ENCODE results near the gene HAPSTR1. TPM values are rescaled to one million over a fixed set of nuclear protein-coding genes. Genes with fewer than 3 reads are reported as not detected.

Gene HAPSTR1
- polyA plus RNA-seq, 1 of the 3 experiments (the other 2 are of a cell fraction): 7.0 TPM

DNA sequence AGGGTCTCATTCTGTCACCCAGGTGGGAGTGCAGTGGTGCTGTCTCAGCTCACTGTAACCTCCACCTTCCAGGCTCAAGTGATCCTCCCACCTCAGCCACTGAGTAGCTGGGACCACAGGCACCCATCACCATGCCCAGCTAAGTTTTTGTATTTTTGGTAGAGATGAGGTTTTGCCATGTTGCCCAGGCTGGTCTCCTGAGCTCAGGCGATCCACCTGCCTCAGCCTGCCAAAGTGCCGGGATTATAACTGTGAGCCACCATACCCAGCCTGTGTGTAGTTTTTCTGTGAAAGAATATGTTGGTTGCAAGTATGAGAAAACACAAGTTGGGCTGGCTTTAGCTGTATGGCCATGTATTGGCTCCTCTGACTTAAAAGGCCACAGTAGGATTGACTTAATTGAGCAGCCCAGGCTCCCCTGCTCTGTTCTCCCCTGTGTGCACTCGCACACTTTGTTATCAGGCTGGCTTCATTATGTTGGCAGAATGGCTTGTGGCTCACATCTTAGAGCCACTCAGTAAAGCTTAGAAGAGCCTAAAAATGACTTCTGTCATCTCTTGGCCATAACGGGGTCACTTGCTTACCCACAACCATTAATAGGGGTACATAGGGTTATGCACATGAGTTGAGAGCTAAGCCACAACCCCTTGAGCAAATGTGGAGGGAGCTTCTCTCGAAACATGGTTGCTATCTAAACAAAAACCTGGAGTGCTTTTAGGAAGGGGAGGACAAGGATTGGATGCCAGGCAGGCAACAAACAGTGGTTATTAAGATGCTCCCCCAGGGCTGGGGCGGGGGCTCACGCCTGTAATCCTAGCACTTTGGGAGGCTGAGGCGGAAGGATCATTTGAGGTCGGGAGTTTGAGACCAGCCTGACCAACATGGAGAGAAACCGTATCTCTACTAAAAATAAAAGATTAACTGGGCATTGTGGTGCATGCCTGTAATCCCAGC is 6.1 kb downstream of the HAPSTR1 start (continued):
- no peak for TF ChIP-seq USF2 (IDR thresholded peaks at IDR 0.05; ENCODE audit: borderline replicate concordance, low read depth, low read length)

DNA sequence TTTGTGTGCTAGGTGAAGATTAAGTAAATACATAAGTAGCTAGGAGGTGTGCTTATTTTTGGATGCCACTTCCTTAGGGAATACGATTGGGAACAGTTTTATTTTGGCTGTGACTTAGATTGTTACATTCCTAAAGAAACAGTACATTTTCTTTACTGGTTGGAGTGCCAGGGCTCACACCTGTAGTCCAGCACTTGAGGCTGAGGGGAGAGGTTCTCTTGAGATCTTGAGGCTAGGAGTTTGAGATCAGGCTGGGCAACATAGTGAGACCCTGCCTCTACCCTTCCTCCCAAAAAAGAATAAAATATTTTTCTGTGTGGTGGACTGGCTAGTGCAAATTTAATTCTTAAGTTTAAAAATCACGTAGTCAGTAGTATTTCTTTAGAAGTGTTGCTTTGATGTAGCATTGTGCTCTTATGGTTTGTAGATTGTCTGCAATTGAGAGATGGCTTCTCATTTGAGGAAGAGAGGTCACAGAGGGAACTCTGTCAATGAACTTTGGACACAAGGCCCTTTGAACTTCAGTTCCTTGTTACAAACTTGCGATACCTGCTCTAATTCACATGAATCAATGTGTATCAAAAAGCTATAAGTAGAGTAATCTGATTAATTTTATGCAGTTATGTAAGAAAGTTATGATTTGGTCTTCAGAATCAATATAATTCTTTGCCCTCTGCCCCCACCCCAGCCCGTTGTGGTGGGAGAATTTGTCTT is 7.1 kb downstream of the HAPSTR1 start:
- Histone ChIP-seq H4K20me1 (ENCODE audit: insufficient read depth) (peaks cover 100% of the 10 kb centered on the region), H3K27me3 (ENCODE audit: insufficient read depth) (no peaks in the 10 kb centered on the region), H3F3A (replicated peaks; ENCODE audit: insufficient read depth) (peaks cover 29% of the 10 kb centered on the region), H3K9me3 (no peaks in the 10 kb centered on the region), H3K79me2 (ENCODE audit: insufficient read depth) (peaks cover 100% of the 10 kb centered on the region), H3K36me3 (replicated peaks in 1 of 2; ENCODE audit: control insufficient read depth in 1 of 2, insufficient read depth in 2 of 2, low read length in 1 of 2) (peaks cover 53 to 81% of the 10 kb centered on the region in 2 experiments), H3K27ac (ENCODE audit: low read depth in 2 of 2, low read length in 1 of 2) (peak overlapping the region in 1 of 2 experiments; percentile 38; a peak in 2 of 4 replicates), H3K4me2 (no peak overlapping the region), H3K9ac (no peak overlapping the region), H3K4me3 (ENCODE audit: low read depth in 2 of 2, low read length in 1 of 2) (no peak overlapping the region), H3K4me1 (ENCODE audit: control insufficient read depth in 1 of 2, insufficient read depth in 2 of 2, low read depth in 1 of 2, low read length in 1 of 2) (peaks cover 18 to 40% of the 10 kb centered on the region in 2 experiments), H2AFZ (ENCODE audit: low read depth) (no peak overlapping the region), H3K9me2 (no peaks in the 10 kb centered on the region)
- TF ChIP-seq GABPA (IDR thresholded peaks at IDR 0.05; ENCODE audit: low read depth): no peak
- no peak for TF ChIP-seq FOXM1 (IDR thresholded peaks at IDR 0.05; ENCODE audit: low read depth)
- TF ChIP-seq, protein P1, sequence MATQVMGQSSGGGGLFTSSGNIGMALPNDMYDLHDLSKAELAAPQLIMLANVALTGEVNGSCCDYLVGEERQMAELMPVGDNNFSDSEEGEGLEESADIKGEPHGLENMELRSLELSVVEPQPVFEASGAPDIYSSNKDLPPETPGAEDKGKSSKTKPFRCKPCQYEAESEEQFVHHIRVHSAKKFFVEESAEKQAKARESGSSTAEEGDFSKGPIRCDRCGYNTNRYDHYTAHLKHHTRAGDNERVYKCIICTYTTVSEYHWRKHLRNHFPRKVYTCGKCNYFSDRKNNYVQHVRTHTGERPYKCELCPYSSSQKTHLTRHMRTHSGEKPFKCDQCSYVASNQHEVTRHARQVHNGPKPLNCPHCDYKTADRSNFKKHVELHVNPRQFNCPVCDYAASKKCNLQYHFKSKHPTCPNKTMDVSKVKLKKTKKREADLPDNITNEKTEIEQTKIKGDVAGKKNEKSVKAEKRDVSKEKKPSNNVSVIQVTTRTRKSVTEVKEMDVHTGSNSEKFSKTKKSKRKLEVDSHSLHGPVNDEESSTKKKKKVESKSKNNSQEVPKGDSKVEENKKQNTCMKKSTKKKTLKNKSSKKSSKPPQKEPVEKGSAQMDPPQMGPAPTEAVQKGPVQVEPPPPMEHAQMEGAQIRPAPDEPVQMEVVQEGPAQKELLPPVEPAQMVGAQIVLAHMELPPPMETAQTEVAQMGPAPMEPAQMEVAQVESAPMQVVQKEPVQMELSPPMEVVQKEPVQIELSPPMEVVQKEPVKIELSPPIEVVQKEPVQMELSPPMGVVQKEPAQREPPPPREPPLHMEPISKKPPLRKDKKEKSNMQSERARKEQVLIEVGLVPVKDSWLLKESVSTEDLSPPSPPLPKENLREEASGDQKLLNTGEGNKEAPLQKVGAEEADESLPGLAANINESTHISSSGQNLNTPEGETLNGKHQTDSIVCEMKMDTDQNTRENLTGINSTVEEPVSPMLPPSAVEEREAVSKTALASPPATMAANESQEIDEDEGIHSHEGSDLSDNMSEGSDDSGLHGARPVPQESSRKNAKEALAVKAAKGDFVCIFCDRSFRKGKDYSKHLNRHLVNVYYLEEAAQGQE (IDR thresholded peaks at IDR 0.05; ENCODE audit: low read depth, low read length): no peak
- no peak for TF ChIP-seq EZH2phosphoT487 (IDR thresholded peaks at IDR 0.05; ENCODE audit: borderline replicate concordance, low read depth)
- TF ChIP-seq NFIC (IDR thresholded peaks at IDR 0.05; ENCODE audit: borderline replicate concordance): no peak
- TF ChIP-seq TCF12 (IDR thresholded peaks at IDR 0.05): no peak
- TF ChIP-seq, protein P2, sequence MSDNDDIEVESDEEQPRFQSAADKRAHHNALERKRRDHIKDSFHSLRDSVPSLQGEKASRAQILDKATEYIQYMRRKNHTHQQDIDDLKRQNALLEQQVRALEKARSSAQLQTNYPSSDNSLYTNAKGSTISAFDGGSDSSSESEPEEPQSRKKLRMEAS (IDR thresholded peaks at IDR 0.05; ENCODE audit: low read depth): no peak
- no peak for TF ChIP-seq POLR2AphosphoS5 (IDR thresholded peaks at IDR 0.05; ENCODE audit: low read depth, low read length)
- TF ChIP-seq SMC3 (IDR thresholded peaks at IDR 0.05; ENCODE audit: low read depth, low read length): no peak
- TF ChIP-seq SIN3A (IDR thresholded peaks at IDR 0.05; ENCODE audit: borderline replicate concordance, low read depth, low read length): no peak
- no peak for TF ChIP-seq RXRA (IDR thresholded peaks at IDR 0.05; ENCODE audit: borderline replicate concordance, low read depth)
- no peak for TF ChIP-seq CTCF (IDR thresholded peaks at IDR 0.05)
- TF ChIP-seq MEF2A (IDR thresholded peaks at IDR 0.05; ENCODE audit: borderline replicate concordance, low read depth): no peak
- TF ChIP-seq RCOR1 (IDR thresholded peaks at IDR 0.05; ENCODE audit: low read length): no peak
- no peak for TF ChIP-seq CHD2 (IDR thresholded peaks at IDR 0.05; ENCODE audit: low read length, partially characterized antibody)
- no peak for DNase-seq
- 83% methylated on average over 4 of the region's 4 CpGs for WGBS (ENCODE audit: low lambda C conversion rate)
- CTCF ChIA-PET: interaction anchor here (0.8 to 1.7 kb wide), 4 partner anchors 9 to 41 kb away, joined by 3 to 5 read pairs (median 4); no protein-coding TSS in a partner anchor
- POLR2A ChIA-PET: no interaction called here
